Neural cell (in vitro differentiated cells): Measurements from ENCODE around the gene CCDC174. TPM values are rescaled to one million over a fixed set of nuclear protein-coding genes. Genes with fewer than 3 reads are reported as not detected.

ENCODE experiments used
- H2AFZ ChIP-seq: fragments of 200-600, 300-800 bp; sonication (generic), shearing (Covaris generic); 2 replicates; pipeline ENCODE4 v1.6.0; 2014; ENCODE audit warnings: low read depth, mild to moderate bottlenecking, antibody characterized with exemption, low read length, moderate library complexity
- H3F3A ChIP-seq: fragments of 200-600 bp; shearing (Covaris generic); 2 replicates; pipeline ENCODE4 v1.6.1; 2016; ENCODE audit warnings: mild to moderate bottlenecking, moderate library complexity, mixed read lengths, antibody characterized with exemption, low read length; ENCODE audit not compliant: insufficient read depth, poor library complexity, severe bottlenecking
- H3K27ac ChIP-seq: fragments of 200-600, 300-800 bp; sonication (generic), shearing (Covaris generic); 2 replicates; pipeline ENCODE4 v1.5.1; 2014; ENCODE audit warnings: mild to moderate bottlenecking, low read length, moderate library complexity
- H3K27me3 ChIP-seq: fragments of 300-800, 200-600 bp; sonication (generic), shearing (Covaris generic); 2 replicates; pipeline ENCODE4 v1.6.0; 2014; ENCODE audit warnings: mild to moderate bottlenecking, low read depth, low read length, moderate library complexity; ENCODE audit not compliant: insufficient read depth
- H3K36me3 ChIP-seq: fragments of 300-800, 200-600 bp; sonication (generic), shearing (Covaris generic); 2 replicates; pipeline ENCODE4 v1.5.1; 2014; ENCODE audit warnings: mild to moderate bottlenecking, antibody characterized with exemption, low read length, moderate library complexity; ENCODE audit not compliant: insufficient read depth
- H3K4me2 ChIP-seq: fragments of 300-800, 200-600 bp; sonication (generic), shearing (Covaris generic); 2 replicates; pipeline ENCODE4 v1.6.0; 2014; ENCODE audit warnings: mild to moderate bottlenecking, low read length
- H3K4me3 ChIP-seq: fragments of 300-800, 200-600 bp; sonication (generic), shearing (Covaris generic); 2 replicates; pipeline ENCODE4 v1.5.1; 2014; ENCODE audit warnings: mild to moderate bottlenecking, low read length, moderate library complexity
- H3K79me2 ChIP-seq: fragments of 200-600 bp; shearing (Covaris generic); replicated peaks from 2 replicates; pipeline ENCODE4 v1.6.0; 2014; ENCODE audit warnings: mild to moderate bottlenecking, low read length, moderate library complexity; ENCODE audit not compliant: insufficient read depth
- H3K9ac ChIP-seq: fragments of 300-800, 200-600 bp; sonication (generic), shearing (Covaris generic); 2 replicates; pipeline ENCODE4 v1.6.1; 2016; ENCODE audit warnings: mild to moderate bottlenecking, low read length, mixed read lengths
- H3K9me2 ChIP-seq: fragments of 200-600 bp; shearing (Covaris generic); 2 replicates; pipeline ENCODE4 v1.6.1; 2016; ENCODE audit warnings: mild to moderate bottlenecking, low read length, mixed read lengths; ENCODE audit not compliant: insufficient read depth
- H3K9me3 ChIP-seq: fragments of 200-600, 300-800 bp; sonication (generic), shearing (Covaris generic); 2 replicates; pipeline ENCODE4 v1.6.1; 2016; ENCODE audit warnings: mild to moderate bottlenecking, mixed run types, low read length, moderate library complexity, mixed read lengths
- H4K20me1 ChIP-seq: fragments of 200-600 bp; shearing (Covaris generic); 2 replicates; pipeline ENCODE4 v1.6.1; 2016; ENCODE audit warnings: mild to moderate bottlenecking, mixed run types; ENCODE audit not compliant: insufficient read depth
- CTCF ChIP-seq: fragments of 450-650 bp; IDR thresholded peaks from 2 replicates; pipeline ENCODE4 v1.5.1; 2014; ENCODE audit warnings: antibody characterized with exemption, mild to moderate bottlenecking, moderate library complexity; ENCODE audit not compliant: poor library complexity, severe bottlenecking
- EP300 ChIP-seq: fragments of 450-650 bp; conservative IDR thresholded peaks from 2 replicates; pipeline ENCODE4 v1.6.1; 2014; ENCODE audit warnings: antibody characterized with exemption, mild to moderate bottlenecking, moderate library complexity; ENCODE audit not compliant: poor library complexity, severe bottlenecking
- EZH2 ChIP-seq: fragments of 200-600, 300-800 bp; shearing (Covaris generic), sonication (generic); IDR thresholded peaks from 2 replicates; pipeline ENCODE4 v1.6.1; 2014; ENCODE audit warnings: antibody characterized with exemption, low read length, borderline replicate concordance, mild to moderate bottlenecking; ENCODE audit not compliant: insufficient read depth, poor library complexity, severe bottlenecking
- MXI1 ChIP-seq: fragments of 450-650 bp; conservative IDR thresholded peaks from 2 replicates; pipeline ENCODE4 v1.6.1; 2014; ENCODE audit warnings: antibody characterized with exemption, mild to moderate bottlenecking; ENCODE audit not compliant: poor library complexity, severe bottlenecking
- POLR2AphosphoS5 ChIP-seq: IDR thresholded peaks from 2 replicates; pipeline ENCODE4 v1.6.1; 2012
- RAD21 ChIP-seq: fragments of 450-650 bp; conservative IDR thresholded peaks from 2 replicates; pipeline ENCODE4 v1.6.1; 2014; ENCODE audit warnings: antibody characterized with exemption, mild to moderate bottlenecking, moderate library complexity
- REST ChIP-seq: IDR thresholded peaks from 2 replicates; pipeline ENCODE4 v1.6.1; 2012; ENCODE audit warnings: borderline replicate concordance
- SMC3 ChIP-seq: fragments of 450-650 bp; conservative IDR thresholded peaks from 2 replicates; pipeline ENCODE4 v1.6.1; 2014; ENCODE audit warnings: antibody characterized with exemption, mild to moderate bottlenecking, moderate library complexity; ENCODE audit not compliant: poor library complexity
- TAF1 ChIP-seq: IDR thresholded peaks from 2 replicates; pipeline ENCODE4 v1.6.1; 2012; ENCODE audit warnings: low read depth
- polyA plus RNA-seq: library from polyadenylated mRNA; depleted of rRNA; stranded (reverse); fragments of >200 nt; gene quantifications from 2 replicates; pipeline ENCODE4 v1.2.3, GENCODE V29; 2014

The CCDC174 gene
- polyA plus RNA-seq, 1 donor from 2014 or later = 18.0 TPM

- no peaks in the 10 kb centered on the region for H4K20me1 ChIP-seq
- no peak overlapping the region for H3K4me2 ChIP-seq
- H3K9me2 ChIP-seq = no peaks in the 10 kb centered on the region
- no peaks in the 10 kb centered on the region for H3K9me3 ChIP-seq
- H3K27ac ChIP-seq = no peak overlapping the region
- no peak overlapping the region for H3K9ac ChIP-seq
- H2AFZ ChIP-seq = no peak overlapping the region
- no peaks in the 10 kb centered on the region for H3K27me3 ChIP-seq
- no peaks in the 10 kb centered on the region for H3K36me3 ChIP-seq
- H3K4me3 ChIP-seq = no peak overlapping the region
- TF ChIP-seq CTCF (no peak), EP300 (no peak), RAD21 (no peak), TAF1 (no peak), REST (no peak), EZH2 (no peak), SMC3 (no peak), MXI1 (no peak), POLR2AphosphoS5 (no peak)
- no peaks in the 10 kb centered on the region for H3F3A ChIP-seq
- no peaks in the 10 kb centered on the region for H3K79me2 ChIP-seq
Measured at GRCh38 chr3:14634763-14635400, 16.7 kb upstream of the CCDC174 start.

GRCh38 chr3:14636496-14637087 lies 15.0 kb upstream of the CCDC174 start:
- H4K20me1 ChIP-seq = no peaks in the 10 kb centered on the region
- H3K9me2 ChIP-seq = no peaks in the 10 kb centered on the region
- H3K27ac ChIP-seq = no peak overlapping the region
- H3K9me3 ChIP-seq = no peaks in the 10 kb centered on the region
- no peak for TF ChIP-seq MXI1
- no peak for TF ChIP-seq EZH2
- no peak for TF ChIP-seq RAD21
- TF ChIP-seq EP300 = no peak
- no peak for TF ChIP-seq POLR2AphosphoS5
- no peak for TF ChIP-seq CTCF
- TF ChIP-seq REST = no peak
- TF ChIP-seq SMC3 = no peak
- no peak for TF ChIP-seq TAF1
- H3K27me3 ChIP-seq = no peaks in the 10 kb centered on the region
- H3K36me3 ChIP-seq = no peaks in the 10 kb centered on the region
- H3F3A ChIP-seq = no peaks in the 10 kb centered on the region
- no peak overlapping the region for H3K4me2 ChIP-seq
- no peak overlapping the region for H3K9ac ChIP-seq
- no peak overlapping the region for H2AFZ ChIP-seq
- H3K4me3 ChIP-seq = no peak overlapping the region
- H3K79me2 ChIP-seq = no peaks in the 10 kb centered on the region
